SK-N-SH treated with all-trans-retinoic acid at 6 μM for 48 hours (cell line): Measurements from ENCODE around the gene FHIT.

Source experiments
- ATAC-seq: fragments of 200-7000 bp; cut with Tn5 transposase; 3 replicates; pipeline ENCODE4 v1.9.1; 2020; ENCODE audit warnings: mild to moderate bottlenecking, moderate library complexity
- ARNTL ChIP-seq: fragments of 450-650 bp; formaldehyde crosslinking; IDR thresholded peaks from 2 replicates; pipeline ENCODE4 v1.5.0; 2020; ENCODE audit warnings: low read depth, mild to moderate bottlenecking, moderate library complexity, borderline replicate concordance
- BACH2 ChIP-seq: fragments of 250-450 bp; sonication (Bioruptor Pico); IDR thresholded peaks from 2 replicates; pipeline ENCODE4 v1.9.0; 2021; ENCODE audit warnings: mild to moderate bottlenecking, borderline replicate concordance
- CSDC2 ChIP-seq: fragments of 250-450 bp; sonication (Bioruptor Pico); IDR thresholded peaks from 2 replicates; pipeline ENCODE4 v1.5.0; 2020; ENCODE audit warnings: mild to moderate bottlenecking, moderate library complexity
- GLIS3 ChIP-seq: fragments of 250-450 bp; sonication (Bioruptor Pico); IDR thresholded peaks from 2 replicates; pipeline ENCODE4 v1.5.0; 2020; ENCODE audit warnings: mild to moderate bottlenecking, moderate library complexity
- ISL1 ChIP-seq: fragments of 250-450 bp; sonication (Bioruptor Pico); IDR thresholded peaks from 2 replicates; pipeline ENCODE4 v2.1.2; 2022; ENCODE audit warnings: mild to moderate bottlenecking, moderate library complexity
- OSR1 ChIP-seq: fragments of 250-450 bp; sonication (Bioruptor Pico); IDR thresholded peaks from 2 replicates; pipeline ENCODE4 v1.8.0; 2022; ENCODE audit warnings: moderate library complexity, mild to moderate bottlenecking, inconsistent platforms
- PPARA ChIP-seq: fragments of 250-450 bp; sonication (Bioruptor Pico); IDR thresholded peaks from 2 replicates; pipeline ENCODE4 v1.5.0; 2020; ENCODE audit warnings: mild to moderate bottlenecking, borderline replicate concordance
- RARB ChIP-seq: fragments of 250-450 bp; sonication (Bioruptor Pico); IDR thresholded peaks from 2 replicates; pipeline ENCODE4 v1.8.0; 2021; ENCODE audit warnings: mild to moderate bottlenecking, moderate library complexity
- SNAI2 ChIP-seq: fragments of 250-450 bp; sonication (Bioruptor Pico); IDR thresholded peaks from 2 replicates; pipeline ENCODE4 v1.5.0; 2020; ENCODE audit warnings: mild to moderate bottlenecking, moderate library complexity
- TCF4 ChIP-seq: fragments of 250-450 bp; sonication (Bioruptor Pico); IDR thresholded peaks from 2 replicates; pipeline ENCODE4 v1.8.0; 2021; ENCODE audit warnings: mild to moderate bottlenecking, moderate library complexity, borderline replicate concordance
- TOX ChIP-seq: fragments of 250-450 bp; sonication (Bioruptor Pico); IDR thresholded peaks from 2 replicates; pipeline ENCODE4 v1.8.0; 2021; ENCODE audit warnings: mild to moderate bottlenecking, moderate library complexity, borderline replicate concordance
- ZC3H10 ChIP-seq: fragments of 250-450 bp; sonication (Bioruptor Pico); IDR thresholded peaks from 2 replicates; pipeline ENCODE4 v1.5.1; 2021; ENCODE audit warnings: mild to moderate bottlenecking, moderate library complexity
- ZFP3 ChIP-seq: fragments of 250-450 bp; sonication (Bioruptor Pico); IDR thresholded peaks from 2 replicates; pipeline ENCODE4 v1.5.0; 2020; ENCODE audit warnings: mild to moderate bottlenecking, moderate library complexity
- ZFP30 ChIP-seq: fragments of 450-650 bp; formaldehyde crosslinking; IDR thresholded peaks from 2 replicates; pipeline ENCODE4 v1.5.0; 2022; ENCODE audit warnings: mild to moderate bottlenecking, moderate library complexity
- ZNF8 ChIP-seq: fragments of 450-650 bp; formaldehyde crosslinking; IDR thresholded peaks from 2 replicates; pipeline ENCODE4 v1.5.0; 2020; ENCODE audit warnings: mild to moderate bottlenecking, moderate library complexity
- TF ChIP-seq, protein P1 (sequence below): fragments of 250-450 bp; sonication (Bioruptor Pico); IDR thresholded peaks from 2 replicates; pipeline ENCODE4 v1.5.1; 2021; ENCODE audit warnings: mild to moderate bottlenecking, moderate library complexity
- TF ChIP-seq, protein P2 (sequence below): fragments of 250-450 bp; sonication (Bioruptor Pico); IDR thresholded peaks from 2 replicates; pipeline ENCODE4 v1.5.1; 2020; ENCODE audit warnings: low read depth, mild to moderate bottlenecking, moderate library complexity
- TF ChIP-seq, protein P3 (sequence below): fragments of 250-450 bp; sonication (Bioruptor Pico); IDR thresholded peaks from 2 replicates; pipeline ENCODE4 v1.8.0; 2021; ENCODE audit warnings: low read depth, mild to moderate bottlenecking, moderate library complexity, borderline replicate concordance
- TF ChIP-seq, protein P4 (sequence below): fragments of 250-450 bp; sonication (Bioruptor Pico); IDR thresholded peaks from 2 replicates; pipeline ENCODE4 v1.5.0; 2020; ENCODE audit warnings: mild to moderate bottlenecking, moderate library complexity
- TF ChIP-seq, protein P5 (sequence below): fragments of 250-450 bp; sonication (Bioruptor Pico); IDR thresholded peaks from 2 replicates; pipeline ENCODE4 v1.8.0; 2020; ENCODE audit warnings: mild to moderate bottlenecking, moderate library complexity, borderline replicate concordance

The FHIT gene

DNA sequence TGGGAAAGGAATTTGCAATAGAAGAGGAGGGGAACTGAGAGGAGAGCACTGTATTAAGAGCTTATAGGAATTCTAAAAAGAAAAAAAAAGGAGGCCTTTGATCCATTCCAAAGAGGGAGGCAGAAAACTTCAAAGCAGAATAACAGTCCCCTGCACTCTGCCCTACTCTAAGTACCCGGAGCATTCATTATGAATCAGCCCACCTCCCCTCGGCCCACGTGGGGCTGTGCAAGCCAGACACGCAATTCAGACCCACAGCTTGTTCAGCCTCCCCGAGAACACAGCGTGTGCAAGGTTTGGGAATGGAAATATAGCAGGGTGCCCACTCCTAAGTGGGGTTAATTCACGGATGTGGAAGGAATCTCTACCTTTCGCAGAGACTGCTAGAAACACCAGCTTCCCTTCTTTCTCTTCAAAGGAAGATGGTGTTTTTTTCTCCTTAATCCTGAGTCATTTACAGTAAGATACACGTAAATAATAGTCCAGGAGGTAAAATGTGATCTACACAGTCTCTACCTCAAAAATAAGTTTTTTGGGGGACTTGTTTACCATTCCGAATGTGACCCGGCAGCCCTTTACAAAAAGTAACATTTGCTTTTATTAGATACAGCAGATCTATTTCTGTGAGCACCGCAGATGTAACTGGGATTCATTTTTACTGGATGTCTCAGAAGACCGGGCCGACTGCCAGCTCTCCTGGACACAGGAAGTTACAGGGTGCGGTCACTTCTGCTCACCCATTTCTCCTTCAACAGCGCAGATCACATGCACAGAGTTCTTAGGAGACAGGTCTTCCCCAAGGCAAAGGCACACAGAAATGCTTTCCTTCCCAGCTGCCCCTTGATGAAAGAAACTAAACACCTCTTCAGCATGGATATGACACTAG, 1433.0 kb downstream of the FHIT start:
- peak; percentile 96 for ATAC-seq
- TF ChIP-seq, protein P1, sequence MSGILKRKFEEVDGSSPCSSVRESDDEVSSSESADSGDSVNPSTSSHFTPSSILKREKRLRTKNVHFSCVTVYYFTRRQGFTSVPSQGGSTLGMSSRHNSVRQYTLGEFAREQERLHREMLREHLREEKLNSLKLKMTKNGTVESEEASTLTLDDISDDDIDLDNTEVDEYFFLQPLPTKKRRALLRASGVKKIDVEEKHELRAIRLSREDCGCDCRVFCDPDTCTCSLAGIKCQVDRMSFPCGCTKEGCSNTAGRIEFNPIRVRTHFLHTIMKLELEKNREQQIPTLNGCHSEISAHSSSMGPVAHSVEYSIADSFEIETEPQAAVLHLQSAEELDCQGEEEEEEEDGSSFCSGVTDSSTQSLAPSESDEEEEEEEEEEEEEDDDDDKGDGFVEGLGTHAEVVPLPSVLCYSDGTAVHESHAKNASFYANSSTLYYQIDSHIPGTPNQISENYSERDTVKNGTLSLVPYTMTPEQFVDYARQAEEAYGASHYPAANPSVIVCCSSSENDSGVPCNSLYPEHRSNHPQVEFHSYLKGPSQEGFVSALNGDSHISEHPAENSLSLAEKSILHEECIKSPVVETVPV: no peak
- TF ChIP-seq TOX (CRISPR knock-in tag): no peak
- no peak for TF ChIP-seq SNAI2 (CRISPR knock-in tag)
- no peak for TF ChIP-seq ZNF8 (CRISPR knock-in tag)
- no peak for TF ChIP-seq PPARA (CRISPR knock-in tag)
- no peak for TF ChIP-seq ZC3H10
- no peak for TF ChIP-seq ZFP3 (CRISPR knock-in tag)
- TF ChIP-seq TCF4 (CRISPR knock-in tag): no peak
- TF ChIP-seq OSR1: no peak
- no peak for TF ChIP-seq ISL1
- TF ChIP-seq BACH2 (CRISPR knock-in tag): no peak
- no peak for TF ChIP-seq CSDC2 (CRISPR knock-in tag)
- TF ChIP-seq, protein P2, sequence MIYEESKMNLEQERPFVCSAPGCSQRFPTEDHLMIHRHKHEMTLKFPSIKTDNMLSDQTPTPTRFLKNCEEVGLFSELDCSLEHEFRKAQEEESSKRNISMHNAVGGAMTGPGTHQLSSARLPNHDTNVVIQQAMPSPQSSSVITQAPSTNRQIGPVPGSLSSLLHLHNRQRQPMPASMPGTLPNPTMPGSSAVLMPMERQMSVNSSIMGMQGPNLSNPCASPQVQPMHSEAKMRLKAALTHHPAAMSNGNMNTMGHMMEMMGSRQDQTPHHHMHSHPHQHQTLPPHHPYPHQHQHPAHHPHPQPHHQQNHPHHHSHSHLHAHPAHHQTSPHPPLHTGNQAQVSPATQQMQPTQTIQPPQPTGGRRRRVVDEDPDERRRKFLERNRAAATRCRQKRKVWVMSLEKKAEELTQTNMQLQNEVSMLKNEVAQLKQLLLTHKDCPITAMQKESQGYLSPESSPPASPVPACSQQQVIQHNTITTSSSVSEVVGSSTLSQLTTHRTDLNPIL (CRISPR knock-in tag): no peak

DNA sequence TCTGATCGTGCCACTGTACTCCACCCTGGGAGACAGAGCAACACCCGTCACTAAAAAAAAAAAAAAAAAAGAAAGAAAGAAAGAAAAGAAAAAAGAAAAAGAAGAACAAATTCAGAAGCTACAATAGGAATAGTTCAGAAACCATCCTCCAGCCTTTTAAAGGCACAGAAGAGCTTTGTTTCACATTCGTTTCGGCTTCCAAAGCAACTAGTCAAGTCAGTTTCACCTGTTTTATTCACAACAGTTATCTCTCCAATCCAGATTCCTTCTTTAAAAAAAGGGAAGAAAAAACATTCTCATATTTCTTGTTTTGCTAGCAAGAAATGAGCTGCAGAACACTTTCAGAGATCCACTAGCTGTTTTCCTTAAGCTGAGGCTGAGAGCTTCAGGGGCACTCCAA, 1433.7 kb downstream of the FHIT start:
- TF ChIP-seq, protein P2 (CRISPR knock-in tag): no peak
- no peak for TF ChIP-seq ZFP30 (CRISPR knock-in tag)
- ATAC-seq: no peak; the same call in 2 of the 3 replicates

GRCh38 chr3:59816312-59816711, 1434.9 kb downstream of the FHIT start:
- TF ChIP-seq, protein P3, sequence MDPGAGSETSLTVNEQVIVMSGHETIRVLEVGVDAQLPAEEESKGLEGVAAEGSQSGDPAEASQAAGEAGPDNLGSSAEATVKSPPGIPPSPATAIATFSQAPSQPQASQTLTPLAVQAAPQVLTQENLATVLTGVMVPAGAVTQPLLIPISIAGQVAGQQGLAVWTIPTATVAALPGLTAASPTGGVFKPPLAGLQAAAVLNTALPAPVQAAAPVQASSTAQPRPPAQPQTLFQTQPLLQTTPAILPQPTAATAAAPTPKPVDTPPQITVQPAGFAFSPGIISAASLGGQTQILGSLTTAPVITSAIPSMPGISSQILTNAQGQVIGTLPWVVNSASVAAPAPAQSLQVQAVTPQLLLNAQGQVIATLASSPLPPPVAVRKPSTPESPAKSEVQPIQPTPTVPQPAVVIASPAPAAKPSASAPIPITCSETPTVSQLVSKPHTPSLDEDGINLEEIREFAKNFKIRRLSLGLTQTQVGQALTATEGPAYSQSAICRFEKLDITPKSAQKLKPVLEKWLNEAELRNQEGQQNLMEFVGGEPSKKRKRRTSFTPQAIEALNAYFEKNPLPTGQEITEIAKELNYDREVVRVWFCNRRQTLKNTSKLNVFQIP (CRISPR knock-in tag): no peak
- TF ChIP-seq TCF4 (CRISPR knock-in tag) (no peak), ZFP30 (CRISPR knock-in tag) (no peak), GLIS3 (CRISPR knock-in tag) (no peak)
- no peak for ATAC-seq

DNA sequence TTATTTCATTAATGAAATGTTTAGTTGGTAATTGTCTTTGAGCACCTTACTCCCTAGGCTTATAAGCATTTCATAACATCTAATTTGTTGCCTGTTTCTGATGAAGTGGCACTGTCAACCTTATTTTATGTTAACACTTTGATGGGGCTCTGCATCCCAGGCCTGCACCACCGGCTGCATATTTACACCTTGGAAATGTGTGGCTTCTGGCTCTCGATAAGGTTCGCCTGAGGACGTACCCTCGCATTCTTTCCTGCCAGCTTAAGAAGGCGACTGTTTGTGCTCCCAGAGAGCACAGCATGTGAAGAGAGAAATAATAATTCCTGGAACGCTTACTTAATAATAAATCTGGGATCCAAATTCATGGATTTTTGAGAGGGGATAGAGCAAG, 1438.1 kb downstream of the FHIT start:
- no peak for ATAC-seq
- TF ChIP-seq SNAI2 (CRISPR knock-in tag) (no peak), ZFP30 (CRISPR knock-in tag) (no peak), TOX (CRISPR knock-in tag) (no peak), OSR1 (no peak), ZC3H10 (no peak), ISL1 (no peak), CSDC2 (CRISPR knock-in tag) (no peak), BACH2 (CRISPR knock-in tag) (no peak), ARNTL (CRISPR knock-in tag) (no peak), ZNF8 (CRISPR knock-in tag) (no peak), RARB (CRISPR knock-in tag) (no peak)
- TF ChIP-seq, protein P4, sequence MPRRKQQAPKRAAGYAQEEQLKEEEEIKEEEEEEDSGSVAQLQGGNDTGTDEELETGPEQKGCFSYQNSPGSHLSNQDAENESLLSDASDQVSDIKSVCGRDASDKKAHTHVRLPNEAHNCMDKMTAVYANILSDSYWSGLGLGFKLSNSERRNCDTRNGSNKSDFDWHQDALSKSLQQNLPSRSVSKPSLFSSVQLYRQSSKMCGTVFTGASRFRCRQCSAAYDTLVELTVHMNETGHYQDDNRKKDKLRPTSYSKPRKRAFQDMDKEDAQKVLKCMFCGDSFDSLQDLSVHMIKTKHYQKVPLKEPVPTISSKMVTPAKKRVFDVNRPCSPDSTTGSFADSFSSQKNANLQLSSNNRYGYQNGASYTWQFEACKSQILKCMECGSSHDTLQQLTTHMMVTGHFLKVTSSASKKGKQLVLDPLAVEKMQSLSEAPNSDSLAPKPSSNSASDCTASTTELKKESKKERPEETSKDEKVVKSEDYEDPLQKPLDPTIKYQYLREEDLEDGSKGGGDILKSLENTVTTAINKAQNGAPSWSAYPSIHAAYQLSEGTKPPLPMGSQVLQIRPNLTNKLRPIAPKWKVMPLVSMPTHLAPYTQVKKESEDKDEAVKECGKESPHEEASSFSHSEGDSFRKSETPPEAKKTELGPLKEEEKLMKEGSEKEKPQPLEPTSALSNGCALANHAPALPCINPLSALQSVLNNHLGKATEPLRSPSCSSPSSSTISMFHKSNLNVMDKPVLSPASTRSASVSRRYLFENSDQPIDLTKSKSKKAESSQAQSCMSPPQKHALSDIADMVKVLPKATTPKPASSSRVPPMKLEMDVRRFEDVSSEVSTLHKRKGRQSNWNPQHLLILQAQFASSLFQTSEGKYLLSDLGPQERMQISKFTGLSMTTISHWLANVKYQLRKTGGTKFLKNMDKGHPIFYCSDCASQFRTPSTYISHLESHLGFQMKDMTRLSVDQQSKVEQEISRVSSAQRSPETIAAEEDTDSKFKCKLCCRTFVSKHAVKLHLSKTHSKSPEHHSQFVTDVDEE (CRISPR knock-in tag): no peak
- TF ChIP-seq, protein P5, sequence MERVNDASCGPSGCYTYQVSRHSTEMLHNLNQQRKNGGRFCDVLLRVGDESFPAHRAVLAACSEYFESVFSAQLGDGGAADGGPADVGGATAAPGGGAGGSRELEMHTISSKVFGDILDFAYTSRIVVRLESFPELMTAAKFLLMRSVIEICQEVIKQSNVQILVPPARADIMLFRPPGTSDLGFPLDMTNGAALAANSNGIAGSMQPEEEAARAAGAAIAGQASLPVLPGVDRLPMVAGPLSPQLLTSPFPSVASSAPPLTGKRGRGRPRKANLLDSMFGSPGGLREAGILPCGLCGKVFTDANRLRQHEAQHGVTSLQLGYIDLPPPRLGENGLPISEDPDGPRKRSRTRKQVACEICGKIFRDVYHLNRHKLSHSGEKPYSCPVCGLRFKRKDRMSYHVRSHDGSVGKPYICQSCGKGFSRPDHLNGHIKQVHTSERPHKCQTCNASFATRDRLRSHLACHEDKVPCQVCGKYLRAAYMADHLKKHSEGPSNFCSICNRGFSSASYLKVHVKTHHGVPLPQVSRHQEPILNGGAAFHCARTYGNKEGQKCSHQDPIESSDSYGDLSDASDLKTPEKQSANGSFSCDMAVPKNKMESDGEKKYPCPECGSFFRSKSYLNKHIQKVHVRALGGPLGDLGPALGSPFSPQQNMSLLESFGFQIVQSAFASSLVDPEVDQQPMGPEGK (CRISPR knock-in tag): no peak
- TF ChIP-seq, protein P2 (CRISPR knock-in tag): no peak
- TF ChIP-seq, protein P1: no peak
